K562 (cell line): ENCODE results near the gene ARMC9.
"Not testable (repeated sequence)": the region's sequence is repeated elsewhere in the genome, so short reads cannot be mapped to it uniquely, and the experiment has no call there.

ENCODE experiments used
- CTCF ChIP-seq, 3 experiments: IDR thresholded peaks in 2 of 3; conservative IDR thresholded peaks in 1 of 3; 2 replicates each; pipeline ENCODE4 v1.5.1; 2011 to 2012; ENCODE audit warnings: low read length in 3 of 3, mild to moderate bottlenecking in 3 of 3, control low read depth in 2 of 3, improper control_type of control experiment in 1 of 3, inconsistent platforms in 1 of 3, low read depth in 1 of 3, mixed read lengths in 1 of 3, moderate library complexity in 1 of 3; ENCODE audit not compliant: insufficient read depth in 2 of 3
- NBN ChIP-seq: fragments of 450-650 bp; IDR thresholded peaks from 2 replicates; pipeline ENCODE4 v1.6.1; 2016; ENCODE audit warnings: low read depth, mild to moderate bottlenecking
- ZNF75A ChIP-seq: fragments of 450-650 bp; formaldehyde crosslinking; IDR thresholded peaks from 2 replicates; pipeline ENCODE4 v1.4.0; 2020; ENCODE audit warnings: mild to moderate bottlenecking
- TF ChIP-seq, protein P1 (sequence below): sonication (generic); formaldehyde crosslinking; IDR thresholded peaks from 2 replicates; pipeline ENCODE4 v1.8.0; 2022; ENCODE audit warnings: missing genetic modification reagents, mild to moderate bottlenecking, moderate library complexity, borderline replicate concordance

GRCh38 chr2:231349374-231349735 lies 150.9 kb downstream of the ARMC9 start:
- TF ChIP-seq ZNF75A (CRISPR knock-in tag); NBN; CTCF (IDR thresholded peaks at IDR 0.05 in 2 of 3, conservative IDR thresholded peaks at IDR 0.05 in 1 of 3; ENCODE audit: insufficient read depth in 2 of 3, low read depth in 1 of 3, low read length in 3 of 3): not testable (repeated sequence)
- TF ChIP-seq, protein P1, sequence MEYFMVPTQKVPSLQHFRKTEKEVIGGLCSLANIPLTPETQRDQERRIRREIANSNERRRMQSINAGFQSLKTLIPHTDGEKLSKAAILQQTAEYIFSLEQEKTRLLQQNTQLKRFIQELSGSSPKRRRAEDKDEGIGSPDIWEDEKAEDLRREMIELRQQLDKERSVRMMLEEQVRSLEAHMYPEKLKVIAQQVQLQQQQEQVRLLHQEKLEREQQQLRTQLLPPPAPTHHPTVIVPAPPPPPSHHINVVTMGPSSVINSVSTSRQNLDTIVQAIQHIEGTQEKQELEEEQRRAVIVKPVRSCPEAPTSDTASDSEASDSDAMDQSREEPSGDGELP (CRISPR knock-in tag) = not testable (repeated sequence)
